Subcutaneous abdominal adipose tissue (tissue), 5 donors: ENCODE measurements around the gene CAPN12.
"Not testable (repeated sequence)": the region's sequence is repeated elsewhere in the genome, so short reads cannot be mapped to it uniquely, and the experiment has no call there.

ENCODE experiments used
- H3K27ac ChIP-seq: one replicate; pipeline ENCODE4 v1.7.0; 2013; ENCODE audit warnings: low read depth, mild to moderate bottlenecking, inconsistent platforms, low read length, moderate library complexity
- H3K27me3 ChIP-seq, 5 donors: one replicate each; pipeline ENCODE4 v1.7.0; 2013; ENCODE audit warnings: low read length in 5 of 5, inconsistent platforms in 1 of 5; ENCODE audit not compliant: control insufficient read depth in 5 of 5, insufficient read depth in 4 of 5
- H3K36me3 ChIP-seq, 5 donors: one replicate each; pipeline ENCODE4 v1.7.0; 2013; ENCODE audit warnings: low read length in 5 of 5; ENCODE audit not compliant: control insufficient read depth in 5 of 5, insufficient read depth in 5 of 5
- H3K4me1 ChIP-seq, 5 donors: one replicate each; pipeline ENCODE4 v1.7.0; 2013; ENCODE audit warnings: low read length in 5 of 5, mild to moderate bottlenecking in 3 of 5, moderate library complexity in 1 of 5; ENCODE audit not compliant: control insufficient read depth in 5 of 5, insufficient read depth in 5 of 5
- H3K4me3 ChIP-seq, 5 donors: one replicate each; pipeline ENCODE4 v1.7.0; 2013; ENCODE audit warnings: low read length in 5 of 5, low read depth in 1 of 5
- H3K9ac ChIP-seq, 5 donors: one replicate each; pipeline ENCODE4 v1.7.0; 2013; ENCODE audit warnings: low read length in 5 of 5, mild to moderate bottlenecking in 4 of 5, moderate library complexity in 3 of 5
- H3K9me3 ChIP-seq, 5 donors: one replicate each; pipeline ENCODE4 v1.7.0; 2013; ENCODE audit warnings: low read length in 5 of 5; ENCODE audit not compliant: control insufficient read depth in 5 of 5
- donor health status: healthy.
- donor health status: healthy.
- donor health status: healthy.
- donor health status: healthy.
- donor health status: healthy.

CAPN12 gene, protein sequence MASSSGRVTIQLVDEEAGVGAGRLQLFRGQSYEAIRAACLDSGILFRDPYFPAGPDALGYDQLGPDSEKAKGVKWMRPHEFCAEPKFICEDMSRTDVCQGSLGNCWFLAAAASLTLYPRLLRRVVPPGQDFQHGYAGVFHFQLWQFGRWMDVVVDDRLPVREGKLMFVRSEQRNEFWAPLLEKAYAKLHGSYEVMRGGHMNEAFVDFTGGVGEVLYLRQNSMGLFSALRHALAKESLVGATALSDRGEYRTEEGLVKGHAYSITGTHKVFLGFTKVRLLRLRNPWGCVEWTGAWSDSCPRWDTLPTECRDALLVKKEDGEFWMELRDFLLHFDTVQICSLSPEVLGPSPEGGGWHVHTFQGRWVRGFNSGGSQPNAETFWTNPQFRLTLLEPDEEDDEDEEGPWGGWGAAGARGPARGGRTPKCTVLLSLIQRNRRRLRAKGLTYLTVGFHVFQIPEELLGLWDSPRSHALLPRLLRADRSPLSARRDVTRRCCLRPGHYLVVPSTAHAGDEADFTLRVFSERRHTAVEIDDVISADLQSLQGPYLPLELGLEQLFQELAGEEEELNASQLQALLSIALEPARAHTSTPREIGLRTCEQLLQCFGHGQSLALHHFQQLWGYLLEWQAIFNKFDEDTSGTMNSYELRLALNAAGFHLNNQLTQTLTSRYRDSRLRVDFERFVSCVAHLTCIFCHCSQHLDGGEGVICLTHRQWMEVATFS

GRCh38 chr19:38744298-38744681, at the start of gene CAPN12:
CAPN12 (minus strand) TSS chr19:38744474; CDS start chr19:38744165, 309 bp downstream.
- no peaks in the 10 kb centered on the region for H3K36me3 ChIP-seq
- no peak within 1 kb of the TSS for H3K9ac ChIP-seq
- no peak within 1 kb of the TSS for H3K27ac ChIP-seq
- no peaks in the 10 kb centered on the region for H3K4me1 ChIP-seq
- H3K9me3 ChIP-seq: no peaks in the 10 kb centered on the region
- no peak within 1 kb of the TSS for H3K4me3 ChIP-seq
- no peaks in the 10 kb centered on the region for H3K27me3 ChIP-seq

DNA sequence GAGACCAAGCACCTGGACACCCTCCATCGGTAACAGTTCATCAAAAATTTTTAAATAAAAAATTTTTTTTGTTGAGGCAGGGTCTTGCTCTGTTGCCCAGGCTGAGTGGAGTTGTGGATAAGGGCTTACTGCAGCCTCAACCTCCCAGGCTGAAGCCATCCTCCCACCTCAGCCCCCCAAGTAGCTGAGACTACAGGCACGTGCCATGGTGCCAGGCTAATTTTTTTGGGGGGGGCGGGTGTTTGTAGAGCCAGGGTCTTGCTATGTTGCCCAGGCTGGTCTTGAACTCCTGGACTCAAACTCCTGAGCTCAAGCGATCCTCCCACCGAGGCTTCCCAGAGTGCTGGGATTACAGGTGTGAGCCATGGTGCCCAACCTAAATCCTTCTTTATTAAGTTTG, 49.4 kb upstream of the CAPN12 start:
- Histone ChIP-seq H3K27me3 (no peaks in the 10 kb centered on the region), H3K9ac (no peak overlapping the region), H3K36me3 (no peaks in the 10 kb centered on the region), H3K4me1 (peaks cover 0 to 8% (median 6%) of the 10 kb centered on the region in 5 donors), H3K27ac (no peak overlapping the region), H3K4me3 (no peak overlapping the region), H3K9me3 (no peaks in the 10 kb centered on the region)

DNA sequence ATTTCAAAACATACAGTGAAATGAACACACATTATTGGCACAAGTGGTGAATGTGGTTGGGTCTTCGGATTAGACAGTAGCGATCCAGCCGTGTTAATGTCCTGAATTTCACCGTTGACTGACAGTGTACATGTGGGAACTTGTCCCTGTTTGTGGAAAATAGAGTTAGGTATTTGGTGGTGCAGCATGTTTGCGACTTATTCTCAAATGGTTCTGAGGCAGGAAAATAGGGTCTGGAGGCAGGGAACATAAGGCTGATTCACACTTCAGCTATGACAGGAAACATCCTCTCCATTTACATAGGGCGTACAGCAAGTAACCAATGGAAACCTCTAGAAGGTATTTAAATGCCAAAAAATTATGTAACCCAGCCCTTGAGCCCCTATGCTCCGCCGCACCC, 48.9 kb upstream of the CAPN12 start:
- H3K4me3 ChIP-seq: no peak overlapping the region
- peaks cover 0 to 8% (median 6%) of the 10 kb centered on the region in 5 donors for H3K4me1 ChIP-seq
- H3K9me3 ChIP-seq: no peaks in the 10 kb centered on the region
- no peaks in the 10 kb centered on the region for H3K27me3 ChIP-seq
- no peak overlapping the region for H3K27ac ChIP-seq
- H3K9ac ChIP-seq: no peak overlapping the region
- no peaks in the 10 kb centered on the region for H3K36me3 ChIP-seq

DNA sequence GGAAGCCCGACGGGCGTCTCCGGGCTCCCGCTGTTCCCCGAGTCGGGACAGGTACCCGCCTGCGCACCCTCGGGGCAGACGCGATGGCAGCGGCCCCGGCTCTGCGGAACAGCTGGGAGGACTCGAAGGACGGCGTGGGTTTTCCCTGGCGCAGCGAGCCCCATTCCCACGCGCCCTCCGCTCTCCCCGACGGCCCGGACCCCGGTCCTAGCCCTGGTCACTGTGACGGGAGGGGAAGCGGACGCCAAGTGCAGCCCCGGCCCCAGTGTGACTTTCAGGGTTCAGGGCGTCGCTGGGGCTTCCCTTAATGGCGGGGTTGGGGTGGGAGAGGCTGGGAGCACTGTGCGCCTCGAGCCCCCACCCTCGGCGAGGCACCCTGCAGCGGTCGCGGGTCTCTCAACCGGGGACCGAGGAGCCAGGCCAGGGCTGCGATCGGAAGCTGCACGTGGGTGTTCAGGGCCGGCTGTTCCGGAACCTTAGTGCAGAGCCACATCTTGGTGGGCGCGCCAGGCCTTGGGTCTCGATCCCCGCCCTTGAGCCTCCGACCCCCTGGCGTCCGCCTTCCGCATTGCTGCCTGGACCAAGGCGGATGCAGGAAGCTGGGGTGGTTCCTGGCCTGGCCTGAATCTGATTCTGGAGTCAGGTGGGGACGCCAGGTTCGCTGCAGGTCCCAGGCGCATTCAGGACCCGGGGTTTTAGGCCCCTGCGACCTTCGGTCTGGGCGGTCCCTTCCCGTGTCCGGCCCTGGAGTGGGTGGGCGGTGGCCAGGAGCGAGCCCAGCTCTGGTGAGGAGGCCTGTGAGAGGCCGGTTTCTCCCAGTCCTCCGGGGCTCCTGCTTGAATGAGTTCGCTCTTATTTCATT, 48.2 kb upstream of the CAPN12 start:
- Histone ChIP-seq H3K27ac (no peak overlapping the region), H3K4me1 (peaks cover 0 to 8% (median 6%) of the 10 kb centered on the region in 5 donors), H3K9ac (peak overlapping the region in 1 of 5 donors; percentile 45), H3K9me3 (no peaks in the 10 kb centered on the region), H3K27me3 (no peaks in the 10 kb centered on the region), H3K4me3 (peak overlapping the region in 4 of 5 donors; percentile 17 to 59 (median 43)), H3K36me3 (no peaks in the 10 kb centered on the region)

GRCh38 chr19:38791451-38792064, 47.3 kb upstream of the CAPN12 start:
- peak overlapping the region in 3 of 5 donors; percentile 42 to 47 (median 44) for H3K4me3 ChIP-seq
- not testable (repeated sequence) for H3K27ac ChIP-seq, H3K36me3 ChIP-seq, H3K4me1 ChIP-seq, H3K27me3 ChIP-seq, H3K9me3 ChIP-seq, H3K9ac ChIP-seq

- H3K27me3 ChIP-seq, H3K4me1 ChIP-seq, H3K9me3 ChIP-seq, H3K27ac ChIP-seq, H3K36me3 ChIP-seq, H3K9ac ChIP-seq: not testable (repeated sequence)
- peak overlapping the region in 3 of 5 donors; percentile 42 to 47 (median 44) for H3K4me3 ChIP-seq
Measured at GRCh38 chr19:38790507-38791403, 46.5 kb upstream of the CAPN12 start.

DNA sequence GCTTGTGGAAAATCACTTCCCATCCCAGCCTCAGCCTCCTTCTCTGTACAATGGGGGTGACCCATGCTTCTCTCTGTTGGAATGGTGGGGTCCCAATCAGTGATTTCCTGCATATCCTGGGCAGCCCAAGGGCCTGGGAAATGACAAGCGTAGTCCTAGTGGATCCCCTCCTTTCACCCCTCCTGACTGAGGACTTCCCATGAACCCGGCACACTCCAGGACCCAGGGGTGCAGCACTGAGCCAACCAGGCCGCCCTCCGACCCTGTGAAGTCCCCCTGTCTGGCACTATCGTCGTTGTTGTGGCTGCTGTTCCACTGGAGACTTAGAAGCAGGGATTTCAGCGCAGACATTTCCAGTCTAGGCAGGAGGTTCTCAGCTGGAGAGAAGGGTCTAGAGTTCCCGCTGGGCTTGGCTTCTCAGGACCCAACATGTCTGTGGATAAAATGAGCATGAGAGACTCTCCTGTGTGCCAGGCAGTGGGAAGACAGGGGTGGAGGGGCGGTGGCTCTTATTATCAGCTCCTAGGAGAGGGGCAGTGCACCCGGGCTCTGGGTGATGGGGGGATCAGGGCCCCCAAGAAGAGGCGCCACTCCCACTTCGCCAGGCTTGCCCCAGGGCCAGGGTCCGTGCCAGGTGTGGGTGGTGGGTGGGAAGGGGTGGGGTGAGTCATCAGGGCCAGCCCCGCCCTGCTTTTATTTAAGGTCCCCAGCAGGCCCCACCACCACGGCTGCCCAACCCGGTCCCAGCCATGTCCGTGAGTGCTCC, 44.4 kb upstream of the CAPN12 start, which contains the start of gene LGALS7B:
LGALS7B (plus strand) TSS at position 723 of the 766 bp plus-strand sequence; CDS start at position 750, 27 bp downstream.
- H3K27me3 ChIP-seq: no peaks in the 10 kb centered on the region
- no peak within 1 kb of the TSS for H3K4me3 ChIP-seq
- no peaks in the 10 kb centered on the region for H3K36me3 ChIP-seq
- H3K9me3 ChIP-seq: no peaks in the 10 kb centered on the region
- no peak within 1 kb of the TSS for H3K27ac ChIP-seq
- H3K9ac ChIP-seq: no peak within 1 kb of the TSS
- peaks cover 0 to 8% (median 6%) of the 10 kb centered on the region in 5 donors for H3K4me1 ChIP-seq

- H3K9me3 ChIP-seq: no peaks in the 10 kb centered on the region
- H3K9ac ChIP-seq: no peak overlapping the region
- H3K27me3 ChIP-seq: peaks cover 0 to 1% (median 0%) of the 10 kb centered on the region in 5 donors
- no peaks in the 10 kb centered on the region for H3K4me1 ChIP-seq
- no peak overlapping the region for H3K4me3 ChIP-seq
- H3K36me3 ChIP-seq: no peaks in the 10 kb centered on the region
- no peak overlapping the region for H3K27ac ChIP-seq
Measured at GRCh38 chr19:38786572-38787265, 42.4 kb upstream of the CAPN12 start.
